K562 (cell line): ENCODE measurements around the gene ANAPC16. TPM values are rescaled to one million over a fixed set of nuclear protein-coding genes. Genes with fewer than 3 reads are reported as not detected.

ENCODE experiments used
- ATAC-seq: fragments of 200-7000 bp; cut with Tn5 transposase; 3 replicates; pipeline ENCODE4 v1.9.1; 2020; ENCODE audit warnings: moderate library complexity
- BruUV-seq: library from RNA; stranded (reverse); fragments of 400-500 nt; replicated peaks from 2 replicates; lab custom pipeline; 2021; lab: Mats Ljungman, UMichigan
- CTCF ChIA-PET: fragments of 300-600 bp; formaldehyde crosslinking; extraction: SDS; loops from one replicate; lab custom pipeline; 2021; ENCODE audit warnings: low intra/inter-chr PET ratio; lab: Yijun Ruan, JAX
- POLR2A ChIA-PET: fragments of 300-600, 350-650 bp; sonication (Branson Sonifier 250); formaldehyde crosslinking; extraction: SDS; loops from one replicate; lab custom pipeline; 2021; ENCODE audit warnings: antibody characterized with exemption, inconsistent platforms; lab: Yijun Ruan, JAX
- DNase-seq, 4 experiments: peaks; one replicate each; pipeline versions ENCODE4 v3.0.0 to v3.0.0-alpha.2; 2011 to 2018; ENCODE audit warnings: low spot score in 3 of 4, mixed read lengths in 3 of 4; ENCODE audit errors: extremely low read depth in 1 of 4
- FAIRE-seq: peaks from 2 replicates; lab custom pipeline; 2011; peaks lifted over from hg19 to GRCh38; lab: Jason Lieb, UNC
- H2AFZ ChIP-seq: 2 replicates; pipeline ENCODE4 v1.6.0; 2011; ENCODE audit warnings: low read depth, low read length, control low read depth, inconsistent platforms
- H3K27ac ChIP-seq: fragments of 200-600 bp; 3 replicates; pipeline ENCODE4 v1.8.0; 2011; ENCODE audit warnings: low read depth, mild to moderate bottlenecking, control low read depth, inconsistent platforms, low read length, moderate library complexity, mixed read lengths; ENCODE audit errors: extremely low read depth
- H3K27me3 ChIP-seq, 2 experiments: fragments of 300-600 bp in 1 of 2; 2 replicates in 1 of 2; 3 replicates in 1 of 2; pipeline versions ENCODE4 v1.6.0 to v1.8.0; 2011; ENCODE audit warnings: inconsistent platforms in 2 of 2, low read length in 2 of 2, mild to moderate bottlenecking in 1 of 2, mixed read lengths in 1 of 2, moderate library complexity in 1 of 2; ENCODE audit not compliant: control insufficient read depth in 2 of 2, insufficient read depth in 2 of 2
- H3K36me3 ChIP-seq: fragments of 300-600 bp; 3 replicates; pipeline ENCODE4 v1.8.0; 2011; ENCODE audit warnings: mild to moderate bottlenecking, low read length, inconsistent platforms; ENCODE audit not compliant: control insufficient read depth, insufficient read depth
- H3K4me1 ChIP-seq, 2 experiments: fragments of 200-600 bp in 1 of 2; replicated peaks in 1 of 2; 2 replicates in 1 of 2; 3 replicates in 1 of 2; pipeline versions ENCODE4 v1.5.1 to v1.8.0; 2011; ENCODE audit warnings: inconsistent platforms in 2 of 2, low read length in 2 of 2, mild to moderate bottlenecking in 1 of 2, mixed read lengths in 1 of 2, moderate library complexity in 1 of 2; ENCODE audit not compliant: control insufficient read depth in 2 of 2, insufficient read depth in 2 of 2
- H3K4me2 ChIP-seq: 2 replicates; pipeline ENCODE4 v1.6.1; 2011; ENCODE audit warnings: low read length, control low read depth, inconsistent platforms, mixed read lengths; ENCODE audit not compliant: insufficient read depth
- H3K4me3 ChIP-seq: fragments of 200-600 bp; sonication (generic), shearing (Covaris generic); 2 replicates; pipeline ENCODE4 v1.5.1; 2016; ENCODE audit warnings: control low read depth, inconsistent platforms
- H3K79me2 ChIP-seq: fragments of 200-600 bp; 3 replicates; pipeline ENCODE4 v1.8.0; 2011; ENCODE audit warnings: low read length, inconsistent platforms; ENCODE audit not compliant: control insufficient read depth, insufficient read depth
- H3K9ac ChIP-seq, 2 experiments: 2 replicates each; pipeline versions ENCODE4 v1.6.0 to v1.6.1; 2011; ENCODE audit warnings: low read depth in 2 of 2, low read length in 2 of 2, control low read depth in 1 of 2, inconsistent platforms in 1 of 2, mild to moderate bottlenecking in 1 of 2, mixed read lengths in 1 of 2; ENCODE audit not compliant: insufficient read depth in 1 of 2
- H3K9me1 ChIP-seq: one replicate; pipeline ENCODE4 v1.6.0; 2011; ENCODE audit warnings: inconsistent platforms, mild to moderate bottlenecking, low read length, moderate library complexity; ENCODE audit not compliant: control insufficient read depth, insufficient read depth
- H3K9me3 ChIP-seq: replicated peaks from 2 replicates; pipeline ENCODE4 v1.5.1; 2011; ENCODE audit warnings: low read depth, low read length, inconsistent platforms; ENCODE audit not compliant: control insufficient read depth, insufficient read depth
- H4K20me1 ChIP-seq: replicated peaks from 2 replicates; pipeline ENCODE4 v1.6.1; 2011; ENCODE audit warnings: low read length, inconsistent platforms, mixed read lengths; ENCODE audit not compliant: control insufficient read depth, insufficient read depth
- BRD4 ChIP-seq: fragments of 200-600 bp; sonication (generic); IDR thresholded peaks from 2 replicates; pipeline ENCODE4 v1.6.1; 2017; ENCODE audit warnings: inconsistent platforms
- CBX2 ChIP-seq: fragments of 200-600 bp; sonication (generic); IDR thresholded peaks from one replicate; pipeline ENCODE4 v1.6.1; 2012; ENCODE audit warnings: mild to moderate bottlenecking, low read length, inconsistent platforms; ENCODE audit not compliant: insufficient read depth, poor library complexity, severe bottlenecking
- EZH2 ChIP-seq: IDR thresholded peaks from 2 replicates; pipeline ENCODE4 v1.6.1; 2012; ENCODE audit warnings: low read depth, mild to moderate bottlenecking, inconsistent platforms, low read length, borderline replicate concordance
- HDAC2 ChIP-seq: fragments of 450-650 bp; IDR thresholded peaks from 2 replicates; pipeline ENCODE4 v1.6.1; 2016; ENCODE audit warnings: mild to moderate bottlenecking
- HEY1 ChIP-seq: fragments of 250-450 bp; sonication (Bioruptor Pico); IDR thresholded peaks from 2 replicates; pipeline ENCODE4 v1.5.0; 2020; ENCODE audit warnings: mild to moderate bottlenecking, moderate library complexity, borderline replicate concordance
- KLF13 ChIP-seq: fragments of 450-650 bp; IDR thresholded peaks from 2 replicates; pipeline ENCODE4 v1.6.1; 2016; ENCODE audit warnings: missing genetic modification characterization, low read depth, mild to moderate bottlenecking, missing compliant biosample characterization, moderate library complexity, borderline replicate concordance
- PTBP1 ChIP-seq: fragments of 200-400 bp; formaldehyde crosslinking; IDR thresholded peaks from 2 replicates; pipeline ENCODE4 v1.6.1; 2017; ENCODE audit warnings: low read depth, low read length
- SIRT6 ChIP-seq: IDR thresholded peaks from one replicate; pipeline ENCODE4 v1.6.1; 2012; ENCODE audit warnings: low read depth, mild to moderate bottlenecking, control low read depth, inconsistent platforms, low read length, moderate library complexity
- SMAD3 ChIP-seq: fragments of 450-650 bp; formaldehyde crosslinking; conservative IDR thresholded peaks from 2 replicates; pipeline ENCODE4 v1.4.0; 2020; ENCODE audit warnings: mild to moderate bottlenecking
- TCF3 ChIP-seq: sonication (generic); formaldehyde crosslinking; IDR thresholded peaks from 2 replicates; pipeline ENCODE4 v1.4.0; 2020; ENCODE audit warnings: mild to moderate bottlenecking, missing genetic modification reagents
- TRIM24 ChIP-seq, 2 experiments: fragments of 450-650 bp; IDR thresholded peaks; 2 replicates each; pipeline ENCODE4 v1.6.1; 2016
- ZNF764 ChIP-seq: fragments of 250-450 bp; sonication (Bioruptor Pico); IDR thresholded peaks from 2 replicates; pipeline ENCODE4 v1.4.0; 2020; ENCODE audit warnings: low read depth, mild to moderate bottlenecking, moderate library complexity
- in situ Hi-C: fragments of 300-500 bp; cut with MboI; formaldehyde crosslinking; loops from 4 replicates; pipeline ENCODE4 v1.15.0; 2018; ENCODE audit warnings: inconsistent platforms, mixed read lengths
- intact Hi-C: fragments of 100-400 bp; cut with micrococcal nuclease; formaldehyde crosslinking; loops from 2 replicates; pipeline ENCODE4 v1.14.2; 2022
- polyA plus RNA-seq, 8 experiments: library from polyadenylated mRNA; depleted of rRNA in 4 of 8; stranded (reverse) in 5 of 8; unstranded in 3 of 8; fragments of >200 nt; fragmentation: Nextera tagmentation in 2 of 8; fragmentation: Illumina TruSeq in 1 of 8; extraction: Ambion mirVana in 2 of 8; extraction: Trizol in 1 of 8; gene quantifications; 2 replicates each; pipeline versions ENCODE4 v1.2.1 to v1.2.3, GENCODE V29; 2011 to 2014; ENCODE audit warnings: inconsistent platforms in 1 of 8, missing spikeins in 1 of 8
- total RNA-seq, 7 experiments: library from RNA; depleted of rRNA in 6 of 7; stranded (reverse); fragments of >200 nt in 6 of 7; fragmentation: Illumina TruSeq in 2 of 7; extraction: Trizol in 2 of 7; gene quantifications; 2 replicates each; pipeline versions ENCODE4 v1.2.1 to v1.2.3, GENCODE V29; 2011 to 2021; ENCODE audit warnings: low replicate concordance in 1 of 7

Gene ANAPC16
- total and polyA plus RNA-seq, 9 of the 15 experiments (the other 6 are each of a cell fraction or from before 2014, with no cell fraction given): 42.6 to 208 (median 108) TPM

- Histone ChIP-seq H3K27ac (no peak overlapping the region), H3K4me3 (no peak overlapping the region), H3K9ac (no peak overlapping the region)
- BruUV-seq: no TSS peak
- TF ChIP-seq SMAD3 (CRISPR knock-in tag): no peak
- TF ChIP-seq ZNF764 (CRISPR knock-in tag): no peak
- no peak for TF ChIP-seq PTBP1
- no peak for TF ChIP-seq EZH2
- no peak for TF ChIP-seq TRIM24 (IDR thresholded peaks at IDR 0.05)
- TF ChIP-seq TCF3 (CRISPR knock-in tag): no peak
- TF ChIP-seq HEY1 (CRISPR knock-in tag): no peak
- no peak for TF ChIP-seq HDAC2
- TF ChIP-seq KLF13 (tag): no peak
- TF ChIP-seq BRD4: no peak
- TF ChIP-seq CBX2: no peak
- no peak for TF ChIP-seq SIRT6
- TF ChIP-seq, all 486 proteins: peak for 0
- peaks cover 12% of the 10 kb centered on the region; the same call in 2 of the 3 replicates for H3K79me2 ChIP-seq
- DNase-seq (no peak), ATAC-seq (no peak), FAIRE-seq (no peak)
- H3K36me3 ChIP-seq: peaks cover 51% of the 10 kb centered on the region
- CTCF ChIA-PET: interaction anchor here (0.7 kb wide), 1 partner anchor 922 kb away, joined by 3 read pairs; no protein-coding TSS in a partner anchor
- H3K4me1 ChIP-seq: no peaks in the 10 kb centered on the region; a peak in 2 of 5 replicates
- intact Hi-C loops: no loop called here
- no peak overlapping the region for H3K4me2 ChIP-seq
- no peaks in the 10 kb centered on the region for H3K9me3 ChIP-seq
- no peak overlapping the region for H2AFZ ChIP-seq
- no peaks in the 10 kb centered on the region for H3K9me1 ChIP-seq
- H3K27me3 ChIP-seq: no peaks in the 10 kb centered on the region
- in situ Hi-C loops: no loop called here
- POLR2A ChIA-PET: interaction anchor here (1.4 to 2.2 kb wide), 2 partner anchors 12 to 87 kb away, joined by 3 to 10 read pairs; no protein-coding TSS in a partner anchor
- no peaks in the 10 kb centered on the region for H4K20me1 ChIP-seq
These were observed 17.8 kb downstream of the ANAPC16 start for GRCh38 chr10:72233621-72234020.
